K562 (cell line): ENCODE data around the gene SRPK3. TPM values are rescaled to one million over a fixed set of nuclear protein-coding genes. Genes with fewer than 3 reads are reported as not detected.
A peak's percentile ranks its signal among the peaks of the same experiment; 100 is the strongest.

Experiments used
- ATAC-seq: fragments of 200-7000 bp; cut with Tn5 transposase; 3 replicates; pipeline ENCODE4 v1.9.1; 2020; ENCODE audit warnings: moderate library complexity
- BruUV-seq: library from RNA; stranded (reverse); fragments of 400-500 nt; replicated peaks from 2 replicates; lab custom pipeline; 2021; lab: Mats Ljungman, UMichigan
- CTCF ChIA-PET: fragments of 300-600 bp; formaldehyde crosslinking; extraction: SDS; loops from one replicate; lab custom pipeline; 2021; ENCODE audit warnings: low intra/inter-chr PET ratio; lab: Yijun Ruan, JAX
- POLR2A ChIA-PET: fragments of 300-600, 350-650 bp; sonication (Branson Sonifier 250); formaldehyde crosslinking; extraction: SDS; loops from one replicate; lab custom pipeline; 2021; ENCODE audit warnings: antibody characterized with exemption, inconsistent platforms; lab: Yijun Ruan, JAX
- DNase-seq, 4 experiments: peaks; one replicate each; pipeline versions ENCODE4 v3.0.0 to v3.0.0-alpha.2; 2011 to 2018; ENCODE audit warnings: low spot score in 3 of 4, mixed read lengths in 3 of 4; ENCODE audit errors: extremely low read depth in 1 of 4
- FAIRE-seq: peaks from 2 replicates; lab custom pipeline; 2011; peaks lifted over from hg19 to GRCh38; lab: Jason Lieb, UNC
- H2AFZ ChIP-seq: 2 replicates; pipeline ENCODE4 v1.6.0; 2011; ENCODE audit warnings: low read depth, low read length, control low read depth, inconsistent platforms
- H3K27ac ChIP-seq: fragments of 200-600 bp; 3 replicates; pipeline ENCODE4 v1.8.0; 2011; ENCODE audit warnings: low read depth, mild to moderate bottlenecking, control low read depth, inconsistent platforms, low read length, moderate library complexity, mixed read lengths; ENCODE audit errors: extremely low read depth
- H3K27me3 ChIP-seq, 2 experiments: fragments of 300-600 bp in 1 of 2; 2 replicates in 1 of 2; 3 replicates in 1 of 2; pipeline versions ENCODE4 v1.6.0 to v1.8.0; 2011; ENCODE audit warnings: inconsistent platforms in 2 of 2, low read length in 2 of 2, mild to moderate bottlenecking in 1 of 2, mixed read lengths in 1 of 2, moderate library complexity in 1 of 2; ENCODE audit not compliant: control insufficient read depth in 2 of 2, insufficient read depth in 2 of 2
- H3K36me3 ChIP-seq: fragments of 300-600 bp; 3 replicates; pipeline ENCODE4 v1.8.0; 2011; ENCODE audit warnings: mild to moderate bottlenecking, low read length, inconsistent platforms; ENCODE audit not compliant: control insufficient read depth, insufficient read depth
- H3K4me1 ChIP-seq, 2 experiments: fragments of 200-600 bp in 1 of 2; replicated peaks in 1 of 2; 2 replicates in 1 of 2; 3 replicates in 1 of 2; pipeline versions ENCODE4 v1.5.1 to v1.8.0; 2011; ENCODE audit warnings: inconsistent platforms in 2 of 2, low read length in 2 of 2, mild to moderate bottlenecking in 1 of 2, mixed read lengths in 1 of 2, moderate library complexity in 1 of 2; ENCODE audit not compliant: control insufficient read depth in 2 of 2, insufficient read depth in 2 of 2
- H3K4me2 ChIP-seq: 2 replicates; pipeline ENCODE4 v1.6.1; 2011; ENCODE audit warnings: low read length, control low read depth, inconsistent platforms, mixed read lengths; ENCODE audit not compliant: insufficient read depth
- H3K4me3 ChIP-seq: fragments of 200-600 bp; sonication (generic), shearing (Covaris generic); 2 replicates; pipeline ENCODE4 v1.5.1; 2016; ENCODE audit warnings: control low read depth, inconsistent platforms
- H3K79me2 ChIP-seq: fragments of 200-600 bp; 3 replicates; pipeline ENCODE4 v1.8.0; 2011; ENCODE audit warnings: low read length, inconsistent platforms; ENCODE audit not compliant: control insufficient read depth, insufficient read depth
- H3K9ac ChIP-seq, 2 experiments: 2 replicates each; pipeline versions ENCODE4 v1.6.0 to v1.6.1; 2011; ENCODE audit warnings: low read depth in 2 of 2, low read length in 2 of 2, control low read depth in 1 of 2, inconsistent platforms in 1 of 2, mild to moderate bottlenecking in 1 of 2, mixed read lengths in 1 of 2; ENCODE audit not compliant: insufficient read depth in 1 of 2
- H3K9me1 ChIP-seq: one replicate; pipeline ENCODE4 v1.6.0; 2011; ENCODE audit warnings: inconsistent platforms, mild to moderate bottlenecking, low read length, moderate library complexity; ENCODE audit not compliant: control insufficient read depth, insufficient read depth
- H3K9me3 ChIP-seq: replicated peaks from 2 replicates; pipeline ENCODE4 v1.5.1; 2011; ENCODE audit warnings: low read depth, low read length, inconsistent platforms; ENCODE audit not compliant: control insufficient read depth, insufficient read depth
- H4K20me1 ChIP-seq: replicated peaks from 2 replicates; pipeline ENCODE4 v1.6.1; 2011; ENCODE audit warnings: low read length, inconsistent platforms, mixed read lengths; ENCODE audit not compliant: control insufficient read depth, insufficient read depth
- CBX2 ChIP-seq: fragments of 200-600 bp; sonication (generic); IDR thresholded peaks from one replicate; pipeline ENCODE4 v1.6.1; 2012; ENCODE audit warnings: mild to moderate bottlenecking, low read length, inconsistent platforms; ENCODE audit not compliant: insufficient read depth, poor library complexity, severe bottlenecking
- CREB1 ChIP-seq, 2 experiments: sonication (generic) in 1 of 2; formaldehyde crosslinking in 1 of 2; IDR thresholded peaks; 2 replicates each; pipeline versions ENCODE4 v1.6.1 to v1.8.0; 2012 to 2022; ENCODE audit warnings: inconsistent platforms in 1 of 2, mild to moderate bottlenecking in 1 of 2, missing genetic modification reagents in 1 of 2, moderate library complexity in 1 of 2
- POLR2G ChIP-seq: fragments of 200-400 bp; formaldehyde crosslinking; IDR thresholded peaks from 2 replicates; pipeline ENCODE4 v1.6.1; 2017; ENCODE audit warnings: low read depth, mild to moderate bottlenecking, antibody characterized with exemption, low read length, moderate library complexity
- WGBS: fragments of 100-300 bp; shearing (Covaris generic); methylation state at CpG from one replicate; pipeline ENCODE4 v1.1.6; 2016; ENCODE audit warnings: low coverage, mixed read lengths; ENCODE audit not compliant: insufficient coverage; ENCODE audit errors: missing lambda C conversion rate; 5-methylcytosine and 5-hydroxymethylcytosine counted together
- in situ Hi-C: fragments of 300-500 bp; cut with MboI; formaldehyde crosslinking; loops from 4 replicates; pipeline ENCODE4 v1.15.0; 2018; ENCODE audit warnings: inconsistent platforms, mixed read lengths
- intact Hi-C: fragments of 100-400 bp; cut with micrococcal nuclease; formaldehyde crosslinking; loops from 2 replicates; pipeline ENCODE4 v1.14.2; 2022
- polyA plus RNA-seq, 8 experiments: library from polyadenylated mRNA; depleted of rRNA in 4 of 8; stranded (reverse) in 5 of 8; unstranded in 3 of 8; fragments of >200 nt; fragmentation: Nextera tagmentation in 2 of 8; fragmentation: Illumina TruSeq in 1 of 8; extraction: Ambion mirVana in 2 of 8; extraction: Trizol in 1 of 8; gene quantifications; 2 replicates each; pipeline versions ENCODE4 v1.2.1 to v1.2.3, GENCODE V29; 2011 to 2014; ENCODE audit warnings: inconsistent platforms in 1 of 8, missing spikeins in 1 of 8
- total RNA-seq, 7 experiments: library from RNA; depleted of rRNA in 6 of 7; stranded (reverse); fragments of >200 nt in 6 of 7; fragmentation: Illumina TruSeq in 2 of 7; extraction: Trizol in 2 of 7; gene quantifications; 2 replicates each; pipeline versions ENCODE4 v1.2.1 to v1.2.3, GENCODE V29; 2011 to 2021; ENCODE audit warnings: low replicate concordance in 1 of 7

SRPK3 gene
- total and polyA plus RNA-seq, 9 of the 15 experiments (the other 6 are each of a cell fraction or from before 2014, with no cell fraction given), result 0.01 to 0.09 (median 0.04) TPM; not detected in 2

DNA sequence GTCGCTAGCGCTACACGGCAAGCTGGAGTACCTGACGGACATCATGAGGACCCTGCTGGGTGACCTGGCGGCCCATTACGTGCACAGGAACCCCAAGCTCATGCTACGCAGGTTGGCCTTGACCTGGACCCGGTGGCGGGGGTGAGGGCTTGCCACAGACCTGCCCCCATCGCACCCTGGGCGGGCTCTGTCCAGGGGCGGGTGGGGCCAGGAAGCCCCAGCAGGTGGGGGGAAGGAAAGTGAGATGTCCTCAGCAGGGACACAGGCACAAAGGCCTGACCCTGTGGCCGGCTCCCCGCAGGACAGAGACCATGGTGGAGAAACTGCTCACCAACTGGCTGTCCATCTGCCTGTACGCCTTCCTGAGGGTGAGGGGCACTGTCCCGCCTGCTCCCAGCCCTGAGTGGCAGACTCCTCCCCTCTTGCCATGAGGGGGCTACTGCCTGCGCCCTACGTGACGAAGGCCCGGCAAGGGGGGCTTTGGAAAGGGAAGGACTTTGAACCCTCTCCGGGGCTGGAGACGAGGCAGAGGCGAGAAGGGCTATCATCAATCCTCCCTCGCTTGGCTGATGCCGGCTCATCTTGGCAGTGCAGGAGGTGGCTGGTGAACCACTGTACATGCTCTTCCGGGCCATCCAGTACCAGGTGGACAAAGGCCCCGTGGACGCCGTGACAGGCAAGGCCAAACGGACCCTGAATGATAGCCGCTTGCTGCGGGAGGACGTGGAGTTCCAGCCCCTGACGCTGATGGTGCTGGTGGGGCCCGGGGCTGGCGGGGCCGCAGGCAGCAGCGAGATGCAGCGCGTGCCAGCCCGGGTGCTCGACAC, 5.3 kb upstream of the SRPK3 start:
- H3K79me2 ChIP-seq, result no peaks in the 10 kb centered on the region
- H3K9me3 ChIP-seq, result no peaks in the 10 kb centered on the region
- no peak for DNase-seq
- no peak overlapping the region for H3K4me3 ChIP-seq
- FAIRE-seq, result no peak
- POLR2A ChIA-PET, result interaction anchor here (0.6 kb wide), 1 partner anchor 850 kb away, joined by 3 read pairs; no protein-coding TSS in a partner anchor
- no peak overlapping the region for H3K27ac ChIP-seq
- BruUV-seq, result no TSS peak
- TF ChIP-seq CREB1 (IDR thresholded peaks at IDR 0.05) (no peak), CREB1 (CRISPR knock-in tag; IDR thresholded peaks at IDR 0.05) (no peak), POLR2G (peak; percentile 57), CBX2 (no peak)
- intact Hi-C loops (no loop called here), in situ Hi-C loops (no loop called here)
- H3K4me2 ChIP-seq, result no peak overlapping the region
- CTCF ChIA-PET, result no interaction called here
- peaks cover 6% of the 10 kb centered on the region for H3K9me1 ChIP-seq
- H2AFZ ChIP-seq, result no peak overlapping the region
- H3K27me3 ChIP-seq, result no peaks in the 10 kb centered on the region
- ATAC-seq, result no peak
- WGBS, result 87% methylated on average over 19 of the region's 42 CpGs
- peaks cover 8 to 85% of the 10 kb centered on the region in 2 experiments; a peak in 4 of 5 replicates for H3K4me1 ChIP-seq
- H4K20me1 ChIP-seq, result no peaks in the 10 kb centered on the region
- no peaks in the 10 kb centered on the region for H3K36me3 ChIP-seq
- no peak overlapping the region for H3K9ac ChIP-seq
